ENCODE results near the gene LPCAT2.

DNA sequence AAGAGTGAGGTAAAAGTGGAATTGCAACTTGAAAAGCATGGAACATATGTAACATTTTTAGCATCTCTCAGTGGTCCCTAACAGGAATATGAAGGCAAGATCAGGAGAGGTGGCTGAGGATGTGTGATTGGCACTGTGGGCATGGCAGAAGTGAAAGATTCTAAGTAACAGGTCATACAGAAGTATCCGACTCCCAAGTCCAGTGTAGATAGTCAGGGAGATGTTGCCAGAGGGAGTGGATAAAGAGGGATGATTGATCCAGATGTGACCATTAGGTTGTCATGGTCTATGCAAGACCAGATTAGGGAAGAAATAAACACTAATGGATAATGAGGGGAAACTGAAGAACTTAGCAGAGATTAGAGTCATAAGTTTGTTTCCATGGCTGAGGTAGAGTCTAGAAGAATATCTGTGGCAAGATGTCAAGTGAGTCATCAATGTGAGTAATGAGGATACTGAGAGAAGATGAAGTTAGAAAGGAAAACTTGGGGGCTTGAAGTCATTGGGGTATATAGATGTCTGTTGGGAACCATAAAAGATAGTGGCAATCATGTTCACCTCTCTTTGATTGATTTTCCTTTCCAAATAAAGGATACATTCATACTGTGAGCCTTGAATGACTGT is 33.7 kb downstream of the LPCAT2 start:
- TF ChIP-seq SP1 (IDR thresholded peaks at IDR 0.05) (no peak), HDGF (IDR thresholded peaks at IDR 0.05; ENCODE audit: borderline replicate concordance) (no peak), BHLHE40 (IDR thresholded peaks at IDR 0.05; ENCODE audit: borderline replicate concordance) (no peak), FOXM1 (IDR thresholded peaks at IDR 0.05; ENCODE audit: borderline replicate concordance) (no peak), FOXK2 (IDR thresholded peaks at IDR 0.05) (no peak), FOXA1 (IDR thresholded peaks at IDR 0.05) (no peak), TARDBP (IDR thresholded peaks at IDR 0.05) (no peak), ZNF384 (IDR thresholded peaks at IDR 0.05) (no peak), NFRKB (IDR thresholded peaks at IDR 0.05) (no peak), SUZ12 (IDR thresholded peaks at IDR 0.05) (no peak), ARNT (IDR thresholded peaks at IDR 0.05) (no peak)
